ENCODE measurements around the gene CTNNAL1. TPM values are rescaled to one million over a fixed set of nuclear protein-coding genes. Genes with fewer than 3 reads are reported as not detected.

The CTNNAL1 gene
- total and polyA plus RNA-seq, 2 of the 8 experiments (the other 6 are each of a cell fraction or from before 2014, with no cell fraction given) = 23.2 to 66.1 TPM

DNA sequence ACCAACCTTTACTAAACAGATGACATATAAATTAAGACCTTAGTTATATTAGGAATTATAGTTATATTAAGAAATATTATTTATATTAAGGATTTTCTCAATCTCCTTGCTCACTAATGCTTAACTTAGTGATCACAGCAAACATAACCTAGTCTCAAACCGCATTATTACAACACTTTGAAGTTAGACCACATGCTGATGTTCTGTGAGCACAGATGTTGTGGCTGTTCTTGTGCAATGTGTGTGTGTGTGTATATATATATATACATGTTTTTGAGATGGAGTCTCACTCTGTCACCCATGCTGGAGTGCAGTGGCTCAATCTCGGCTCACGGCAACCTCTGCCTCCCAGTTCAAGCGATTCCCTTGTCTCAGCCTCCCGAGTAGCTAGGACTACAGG lies 99.9 kb downstream of the CTNNAL1 start (continued):
- TF ChIP-seq, protein P1, sequence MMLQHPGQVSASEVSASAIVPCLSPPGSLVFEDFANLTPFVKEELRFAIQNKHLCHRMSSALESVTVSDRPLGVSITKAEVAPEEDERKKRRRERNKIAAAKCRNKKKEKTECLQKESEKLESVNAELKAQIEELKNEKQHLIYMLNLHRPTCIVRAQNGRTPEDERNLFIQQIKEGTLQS (IDR thresholded peaks at IDR 0.05; ENCODE audit: insufficient read depth, low read depth, low read length) = no peak
- TF ChIP-seq RNF2 (IDR thresholded peaks at IDR 0.05; ENCODE audit: borderline replicate concordance, low read depth, low read length, missing control alignments, poor library complexity, severe bottlenecking) (no peak), BRCA1 (IDR thresholded peaks at IDR 0.05; ENCODE audit: low read depth, low read length) (no peak)
